Stimulated activated CD4-positive, alpha-beta T cell treated with anti-CD3 and anti-CD28 coated beads, Interleukin-12 subunit alpha, Interleukin-12 subunit beta, amount 100 ng/mL, for 48 hours (primary cell): Measurements from ENCODE around the gene GPRASP3.

ENCODE experiments used
- DNase-seq, 3 donors: peaks; one replicate each; pipeline ENCODE4 v3.0.0-alpha.2; 2020; ENCODE audit warnings: low read depth in 2 of 3, low spot score in 1 of 3

Gene GPRASP3

DNA sequence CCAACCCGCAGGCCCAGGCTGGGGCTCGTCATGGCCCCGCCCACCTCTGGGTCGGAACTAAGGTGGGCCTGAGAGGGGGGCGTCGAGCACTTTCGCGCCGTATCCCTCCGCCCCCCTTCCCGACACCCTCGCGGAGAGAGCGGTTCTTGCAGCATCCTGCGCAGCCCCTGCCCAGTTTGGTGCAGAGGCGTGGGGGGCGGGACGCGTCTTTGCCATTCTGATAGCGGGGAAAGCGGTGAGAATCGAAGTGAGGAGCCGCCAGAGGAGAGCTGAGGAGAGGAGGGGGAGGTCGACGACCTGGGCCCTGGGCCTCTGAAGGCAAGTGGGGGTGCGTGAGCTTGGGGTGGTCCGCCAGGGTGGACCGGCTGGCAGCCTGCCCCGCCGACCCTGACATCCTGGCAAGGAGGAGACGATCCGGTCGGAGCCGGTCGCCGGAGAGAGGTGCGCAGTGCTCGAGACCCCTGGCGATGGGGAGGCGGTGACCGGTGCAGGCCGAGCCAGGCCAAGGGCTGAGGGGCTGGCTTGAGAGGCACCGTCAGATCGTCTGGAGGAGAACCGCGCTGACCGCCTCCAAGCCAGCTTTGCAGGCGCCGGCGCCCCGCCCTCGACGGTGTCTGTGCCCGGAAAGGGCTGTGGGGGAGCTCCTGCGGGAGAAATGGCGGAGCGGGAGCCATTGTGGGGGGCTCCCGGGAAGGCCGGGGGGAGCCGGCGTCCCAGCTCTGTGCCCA lies 25.5 kb downstream of the GPRASP3 start:
- no peak for DNase-seq

DNA sequence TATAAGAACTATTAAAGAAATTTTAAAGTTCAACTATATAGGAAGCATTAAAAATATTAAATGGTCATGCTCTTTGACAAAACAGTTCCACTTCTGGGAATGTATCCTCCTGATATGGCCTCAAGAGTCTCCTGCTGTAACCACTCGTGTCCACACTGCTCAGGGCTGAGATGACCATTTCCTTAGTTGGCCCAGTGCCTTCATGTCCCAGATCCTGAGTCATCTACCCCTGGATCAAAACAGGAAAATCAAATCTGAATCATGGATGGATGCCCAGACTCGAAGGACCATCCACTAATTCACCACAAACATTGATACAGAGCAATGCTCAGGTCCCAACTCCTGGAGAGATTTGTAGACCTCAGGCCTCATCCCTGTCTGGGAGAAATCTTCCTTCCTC lies 44.7 kb downstream of the GPRASP3 start:
- no peak for DNase-seq

DNA sequence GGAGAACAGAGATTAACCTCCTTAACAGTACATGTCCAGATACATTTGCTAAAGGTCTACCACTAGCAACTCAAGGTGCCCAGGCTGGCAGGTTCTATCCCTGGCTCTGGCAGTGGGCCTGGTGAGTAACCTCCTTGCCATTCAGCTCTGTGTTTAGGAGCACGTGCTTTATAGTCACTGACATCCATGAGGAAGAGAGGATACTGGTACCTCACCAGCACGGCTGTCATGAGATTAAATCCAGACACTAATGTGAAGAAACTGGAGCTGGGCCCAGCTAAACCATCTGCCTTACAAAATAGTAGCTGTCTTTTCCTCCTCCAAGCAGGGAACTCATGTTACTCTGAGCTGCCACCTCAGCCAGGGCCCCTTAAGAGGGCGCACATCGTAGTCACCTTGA lies 45.3 kb downstream of the GPRASP3 start:
- no peak for DNase-seq

DNA sequence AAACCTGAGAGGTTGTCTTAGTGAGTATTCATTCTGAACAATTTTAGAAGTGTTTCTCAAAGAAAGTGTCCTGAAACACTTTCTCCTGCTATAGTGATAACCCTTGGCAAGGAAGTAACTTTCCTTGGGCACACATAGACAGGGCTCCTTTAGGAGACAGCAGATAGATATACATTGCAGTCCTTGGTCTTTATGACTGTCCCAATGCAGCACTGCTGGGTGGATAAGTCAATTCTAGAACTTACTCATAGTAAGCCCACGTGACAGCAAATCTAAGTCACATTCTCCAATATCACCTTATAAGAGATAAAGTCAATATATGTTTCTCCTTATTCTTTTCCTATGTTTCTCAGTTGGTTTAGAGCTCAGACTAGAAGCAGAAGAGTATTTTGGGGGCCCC lies 46.7 kb downstream of the GPRASP3 start:
- no peak for DNase-seq

DNA sequence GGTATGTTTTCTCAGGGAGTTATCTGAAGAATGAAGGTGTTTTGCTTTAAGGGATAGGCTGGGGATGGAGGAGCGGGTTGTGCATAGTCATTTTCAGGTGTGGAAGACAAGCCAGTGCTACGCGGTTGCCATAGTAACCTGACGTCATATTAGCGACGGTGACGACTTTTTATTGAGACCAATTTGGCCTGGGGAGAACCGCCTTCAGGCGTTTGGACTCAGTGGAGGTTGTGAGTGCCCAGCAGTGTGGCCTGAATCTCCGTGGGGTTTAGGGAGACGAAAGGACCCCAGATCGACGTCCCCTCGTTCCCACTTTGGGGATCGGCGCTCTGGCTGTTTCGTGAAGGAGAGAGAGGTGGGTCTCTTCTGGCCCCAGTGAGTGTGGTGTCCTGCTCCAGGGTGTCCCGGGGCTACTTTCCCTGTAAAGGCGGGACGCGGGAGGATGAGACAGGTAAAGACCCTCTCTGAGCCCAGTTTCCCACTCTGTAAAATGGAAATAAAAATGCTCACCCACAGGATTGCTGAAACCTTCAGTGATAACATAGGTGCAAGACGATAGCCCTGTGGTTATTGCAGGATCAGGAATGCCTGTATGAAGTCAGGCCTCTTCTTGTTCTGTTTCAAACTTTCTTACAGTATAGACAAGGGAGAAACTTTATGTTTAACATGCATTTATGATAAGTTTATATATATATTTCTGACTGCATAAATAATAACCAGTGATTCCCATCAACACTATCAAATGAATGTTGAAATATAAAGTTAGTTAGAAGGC lies 48.6 kb downstream of the GPRASP3 start:
- peak; percentile 69 to 87 (median 73) for DNase-seq
